Endodermal cell (in vitro differentiated cells): ENCODE measurements around the gene POFUT1. TPM values are rescaled to one million over a fixed set of nuclear protein-coding genes. Genes with fewer than 3 reads are reported as not detected.

Source experiments
- DNase-seq: peaks from one replicate; pipeline ENCODE4 v3.0.0-alpha.2; 2017
- H3K27ac ChIP-seq: 2 replicates; pipeline ENCODE4 v1.5.1; 2013; ENCODE audit warnings: mild to moderate bottlenecking, low read depth, low read length, moderate library complexity
- H3K27me3 ChIP-seq: 2 replicates; pipeline ENCODE4 v1.6.1; 2013; ENCODE audit warnings: mild to moderate bottlenecking, low read length, moderate library complexity; ENCODE audit not compliant: insufficient read depth, control insufficient read depth, poor library complexity, severe bottlenecking
- H3K36me3 ChIP-seq: 2 replicates; pipeline ENCODE4 v1.7.0; 2013; ENCODE audit warnings: mild to moderate bottlenecking, low read length, moderate library complexity; ENCODE audit not compliant: control insufficient read depth, insufficient read depth
- H3K4me1 ChIP-seq: one replicate; pipeline ENCODE4 v1.7.0; 2013; ENCODE audit warnings: low read length; ENCODE audit not compliant: control insufficient read depth, insufficient read depth
- H3K4me3 ChIP-seq: 2 replicates; pipeline ENCODE4 v1.5.1; 2013; ENCODE audit warnings: mild to moderate bottlenecking, low read length, moderate library complexity
- H3K9ac ChIP-seq: 2 replicates; pipeline ENCODE4 v1.6.1; 2013; ENCODE audit warnings: mild to moderate bottlenecking, low read length, moderate library complexity; ENCODE audit not compliant: poor library complexity, severe bottlenecking; ENCODE audit errors: extremely low read depth
- H3K9me3 ChIP-seq: 2 replicates; pipeline ENCODE4 v1.6.1; 2013; ENCODE audit warnings: mild to moderate bottlenecking, low read length, moderate library complexity; ENCODE audit not compliant: control insufficient read depth
- H3K27ac Mint-ChIP-seq: 2 replicates; pipeline ENCODE4 v1.8.0; 2020; ENCODE audit warnings: mixed read lengths
- H3K27me3 Mint-ChIP-seq: 2 replicates; pipeline ENCODE4 v1.8.0; 2021; ENCODE audit warnings: mild to moderate bottlenecking, mixed read lengths; ENCODE audit not compliant: insufficient read depth
- H3K36me3 Mint-ChIP-seq: 2 replicates; pipeline ENCODE4 v1.8.0; 2020; ENCODE audit warnings: low read depth, mixed read lengths
- H3K4me1 Mint-ChIP-seq: 2 replicates; pipeline ENCODE4 v1.8.0; 2020; ENCODE audit warnings: mixed read lengths
- H3K4me3 Mint-ChIP-seq: 2 replicates; pipeline ENCODE4 v1.8.0; 2020; ENCODE audit warnings: mild to moderate bottlenecking, moderate library complexity, mixed read lengths
- H3K9me3 Mint-ChIP-seq: 2 replicates; pipeline ENCODE4 v1.8.0; 2020; ENCODE audit warnings: mild to moderate bottlenecking, mixed read lengths
- CTCF ChIP-seq: fragments of 200-600 bp; sonication (generic); conservative IDR thresholded peaks from 2 replicates; pipeline ENCODE4 v1.5.0; 2021; ENCODE audit warnings: antibody characterized with exemption, mild to moderate bottlenecking
- WGBS, 2 experiments: methylation state at CpG; one replicate each; pipeline versions ENCODE4 v1.1.5 to v1.1.7; 2013; ENCODE audit warnings: missing lambda C conversion rate in 2 of 2, mixed read lengths in 1 of 2; ENCODE audit not compliant: insufficient coverage in 1 of 2, insufficient read length in 1 of 2; 5-methylcytosine and 5-hydroxymethylcytosine counted together
- total RNA-seq, 2 donors: library from RNA; stranded (reverse); fragmentation: NEBNext Ultra II Directional in 1 of 2; extraction: Animal tissue kit (Norgen Biotek cat#: 25700) in 1 of 2; gene quantifications; 2 replicates in 1 of 2; 3 replicates in 1 of 2; pipeline ENCODE4 v1.2.1, GENCODE V29; 2021

Gene POFUT1
- total RNA-seq, 2 donors from 2014 or later = 43.9 to 44.8 TPM

- H3K4me1 Mint-ChIP-seq = peaks cover 15% of the 10 kb centered on the region
- no peaks in the 10 kb centered on the region for H3K27me3 ChIP-seq
These were observed 74.8 kb downstream of the POFUT1 start for GRCh38 chr20:32282461-32282860.

GRCh38 chr20:32285082-32285620 is 77.5 kb downstream of the POFUT1 start:
- Histone ChIP-seq H3K27ac (no peak overlapping the region), H3K4me1 (peaks cover 11% of the 10 kb centered on the region), H3K9me3 (no peaks in the 10 kb centered on the region), H3K4me3 (no peak overlapping the region), H3K36me3 (peaks cover 12% of the 10 kb centered on the region), H3K9ac (no peak overlapping the region), H3K27me3 (no peaks in the 10 kb centered on the region)
- Mint-ChIP-seq H3K4me3 (no peak overlapping the region), H3K27me3 (no peaks in the 10 kb centered on the region), H3K4me1 (peaks cover 10% of the 10 kb centered on the region), H3K9me3 (no peaks in the 10 kb centered on the region), H3K27ac (no peak overlapping the region), H3K36me3 (peaks cover 14% of the 10 kb centered on the region)
- no peak for DNase-seq
- 82 to 83% methylated on average over 2 of the region's 3 CpGs for WGBS, 2 experiments
- TF ChIP-seq CTCF = no peak

More at GRCh38 chr20:32282461-32282860, 74.8 kb downstream of the POFUT1 start:
- Mint-ChIP-seq H3K4me3 (no peak overlapping the region), H3K27ac (no peak overlapping the region), H3K36me3 (peaks cover 6% of the 10 kb centered on the region), H3K9me3 (no peaks in the 10 kb centered on the region), H3K27me3 (no peaks in the 10 kb centered on the region)
- no peak for TF ChIP-seq CTCF
- H3K4me3 ChIP-seq = no peak overlapping the region
- H3K9me3 ChIP-seq = no peaks in the 10 kb centered on the region
- no peak overlapping the region for H3K9ac ChIP-seq
- no peak overlapping the region for H3K27ac ChIP-seq
- peaks cover 11% of the 10 kb centered on the region for H3K4me1 ChIP-seq
- 92 to 100% methylated on average over 3 to 4 of the region's 4 CpGs for WGBS, 2 experiments
- H3K36me3 ChIP-seq = peaks cover 12% of the 10 kb centered on the region
- DNase-seq = no peak

GRCh38 chr20:32285621-32286371 is 78.1 kb downstream of the POFUT1 start:
- 98 to 100% methylated on average over 1 to 3 of the region's 4 CpGs for WGBS, 2 experiments
- H3K4me3 ChIP-seq = no peak overlapping the region
- H3K9me3 ChIP-seq = no peaks in the 10 kb centered on the region
- H3K36me3 ChIP-seq = peaks cover 11% of the 10 kb centered on the region
- TF ChIP-seq CTCF = no peak
- peaks cover 14% of the 10 kb centered on the region for H3K36me3 Mint-ChIP-seq
- H3K27ac ChIP-seq = no peak overlapping the region
- no peaks in the 10 kb centered on the region for H3K27me3 Mint-ChIP-seq
- no peak overlapping the region for H3K9ac ChIP-seq
- H3K27ac Mint-ChIP-seq = no peak overlapping the region
- no peaks in the 10 kb centered on the region for H3K27me3 ChIP-seq
- DNase-seq = no peak
- H3K4me3 Mint-ChIP-seq = no peak overlapping the region
- peaks cover 10% of the 10 kb centered on the region for H3K4me1 Mint-ChIP-seq
- H3K9me3 Mint-ChIP-seq = no peaks in the 10 kb centered on the region
- H3K4me1 ChIP-seq = peaks cover 9% of the 10 kb centered on the region
